HepG2 (cell line): ENCODE data around the gene PPARA. TPM values are rescaled to one million over a fixed set of nuclear protein-coding genes. Genes with fewer than 3 reads are reported as not detected.

Source experiments
- ATF1 ChIP-seq: IDR thresholded peaks from 2 replicates; pipeline ENCODE4 v1.6.1; 2016; ENCODE audit warnings: mild to moderate bottlenecking, control low read depth
- EZH2 ChIP-seq: conservative IDR thresholded peaks from 2 replicates; pipeline ENCODE4 v1.6.1; 2012; ENCODE audit warnings: mild to moderate bottlenecking, low read depth, low read length, moderate library complexity
- HOXA5 ChIP-seq: sonication (generic); formaldehyde crosslinking; IDR thresholded peaks from 2 replicates; pipeline ENCODE4 v1.4.0; 2020; ENCODE audit warnings: missing genetic modification reagents
- MXD4 ChIP-seq: IDR thresholded peaks from 2 replicates; pipeline ENCODE4 v1.6.1; 2016; ENCODE audit warnings: mild to moderate bottlenecking, missing biosample characterization, missing genetic modification reagents
- MXI1 ChIP-seq: IDR thresholded peaks from 3 replicates; pipeline ENCODE4 v1.6.1; 2012; ENCODE audit warnings: low read depth, low read length, inconsistent platforms, borderline replicate concordance
- NRL ChIP-seq: sonication (generic); formaldehyde crosslinking; IDR thresholded peaks from 2 replicates; pipeline ENCODE4 v1.5.0; 2020; ENCODE audit warnings: missing genetic modification reagents, mild to moderate bottlenecking, moderate library complexity, borderline replicate concordance
- SCMH1 ChIP-seq: sonication (generic); formaldehyde crosslinking; IDR thresholded peaks from 2 replicates; pipeline ENCODE4 v1.9.0; 2021; ENCODE audit warnings: missing genetic modification reagents, mild to moderate bottlenecking, borderline replicate concordance
- TIGD3 ChIP-seq: sonication (generic); formaldehyde crosslinking; IDR thresholded peaks from 2 replicates; pipeline ENCODE4 v1.5.1; 2020; ENCODE audit warnings: mild to moderate bottlenecking, missing genetic modification reagents, borderline replicate concordance
- ZBTB21 ChIP-seq: sonication (generic); formaldehyde crosslinking; IDR thresholded peaks from 2 replicates; pipeline ENCODE4 v1.4.0; 2020; ENCODE audit warnings: missing genetic modification reagents
- ZBTB34 ChIP-seq: sonication (generic); formaldehyde crosslinking; IDR thresholded peaks from 2 replicates; pipeline ENCODE4 v1.8.0; 2022; ENCODE audit warnings: mild to moderate bottlenecking, missing genetic modification reagents
- ZFP36L2 ChIP-seq: sonication (generic); formaldehyde crosslinking; IDR thresholded peaks from 2 replicates; pipeline ENCODE4 v1.4.0; 2020; ENCODE audit warnings: missing genetic modification reagents
- ZKSCAN8 ChIP-seq: IDR thresholded peaks from 2 replicates; pipeline ENCODE4 v1.6.1; 2016; ENCODE audit warnings: borderline replicate concordance, missing genetic modification reagents, missing compliant biosample characterization
- ZNF281 ChIP-seq: sonication (generic); formaldehyde crosslinking; IDR thresholded peaks from 2 replicates; pipeline ENCODE4 v1.4.0; 2020; ENCODE audit warnings: missing genetic modification reagents, borderline replicate concordance
- ZNF296 ChIP-seq: sonication (generic); formaldehyde crosslinking; conservative IDR thresholded peaks from 2 replicates; pipeline ENCODE4 v1.5.0; 2020; ENCODE audit warnings: mild to moderate bottlenecking, missing genetic modification reagents
- ZNF546 ChIP-seq: sonication (generic); formaldehyde crosslinking; conservative IDR thresholded peaks from 2 replicates; pipeline ENCODE4 v1.8.1; 2023; ENCODE audit warnings: mild to moderate bottlenecking, missing genetic modification reagents
- ZNF678 ChIP-seq: sonication (generic); formaldehyde crosslinking; IDR thresholded peaks from 2 replicates; pipeline ENCODE4 v1.4.0; 2020; ENCODE audit warnings: mild to moderate bottlenecking, missing genetic modification reagents
- ZNF749 ChIP-seq: sonication (generic); formaldehyde crosslinking; IDR thresholded peaks from 2 replicates; pipeline ENCODE4 v1.8.0; 2022; ENCODE audit warnings: mild to moderate bottlenecking, missing genetic modification reagents, moderate library complexity, borderline replicate concordance
- ZNF839 ChIP-seq: sonication (generic); formaldehyde crosslinking; IDR thresholded peaks from 2 replicates; pipeline ENCODE4 v1.4.0; 2020; ENCODE audit warnings: missing genetic modification reagents, mild to moderate bottlenecking, borderline replicate concordance
- polyA plus RNA-seq, 8 experiments: library from polyadenylated mRNA; depleted of rRNA in 3 of 8; stranded (reverse) in 7 of 8; unstranded in 1 of 8; fragments of >200 nt; fragmentation: Illumina TruSeq in 4 of 8; extraction: Trizol in 4 of 8; gene quantifications; 2 replicates each; pipeline versions ENCODE4 v1.2.1 to v1.2.3, GENCODE V29; 2011 to 2016; ENCODE audit warnings: low read depth in 4 of 8, missing spikeins in 1 of 8, mixed read lengths in 1 of 8; ENCODE audit not compliant: insufficient read depth in 1 of 8
- total RNA-seq, 5 experiments: library from RNA; depleted of rRNA; stranded (reverse); fragments of >200 nt; fragmentation: Illumina TruSeq; extraction: Trizol; gene quantifications; 2 replicates each; pipeline ENCODE4 v1.2.3, GENCODE V29; 2016; ENCODE audit warnings: low read depth in 1 of 5
- TF ChIP-seq, protein P1 (sequence below): sonication (generic); formaldehyde crosslinking; IDR thresholded peaks from 2 replicates; pipeline ENCODE4 v1.4.0; 2020; ENCODE audit warnings: mild to moderate bottlenecking, missing genetic modification reagents
- TF ChIP-seq, protein P2 (sequence below): sonication (generic); formaldehyde crosslinking; IDR thresholded peaks from 2 replicates; pipeline ENCODE4 v1.9.0; 2021; ENCODE audit warnings: missing genetic modification reagents, borderline replicate concordance
- TF ChIP-seq, protein P3 (sequence below): sonication (generic); formaldehyde crosslinking; conservative IDR thresholded peaks from 2 replicates; pipeline ENCODE4 v1.4.0; 2020; ENCODE audit warnings: missing genetic modification reagents

Gene PPARA
- total and polyA plus RNA-seq, 2 of the 13 experiments (the other 11 are each of a cell fraction or from before 2014, with no cell fraction given): 18.2 to 24.7 TPM

- TF ChIP-seq NRL (CRISPR knock-in tag): no peak
- TF ChIP-seq MXI1: no peak
- TF ChIP-seq, protein P1, sequence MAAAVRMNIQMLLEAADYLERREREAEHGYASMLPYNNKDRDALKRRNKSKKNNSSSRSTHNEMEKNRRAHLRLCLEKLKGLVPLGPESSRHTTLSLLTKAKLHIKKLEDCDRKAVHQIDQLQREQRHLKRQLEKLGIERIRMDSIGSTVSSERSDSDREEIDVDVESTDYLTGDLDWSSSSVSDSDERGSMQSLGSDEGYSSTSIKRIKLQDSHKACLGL (CRISPR knock-in tag): no peak
- TF ChIP-seq SCMH1 (CRISPR knock-in tag): no peak
- no peak for TF ChIP-seq ZBTB34
- no peak for TF ChIP-seq ZBTB21 (CRISPR knock-in tag)
- TF ChIP-seq TIGD3 (CRISPR knock-in tag): no peak
- no peak for TF ChIP-seq ZKSCAN8 (CRISPR knock-in tag)
- no peak for TF ChIP-seq ZFP36L2
- no peak for TF ChIP-seq EZH2
- no peak for TF ChIP-seq ZNF749 (CRISPR knock-in tag)
- TF ChIP-seq ZNF296: no peak
- no peak for TF ChIP-seq ZNF281 (CRISPR knock-in tag)
- TF ChIP-seq, protein P2, sequence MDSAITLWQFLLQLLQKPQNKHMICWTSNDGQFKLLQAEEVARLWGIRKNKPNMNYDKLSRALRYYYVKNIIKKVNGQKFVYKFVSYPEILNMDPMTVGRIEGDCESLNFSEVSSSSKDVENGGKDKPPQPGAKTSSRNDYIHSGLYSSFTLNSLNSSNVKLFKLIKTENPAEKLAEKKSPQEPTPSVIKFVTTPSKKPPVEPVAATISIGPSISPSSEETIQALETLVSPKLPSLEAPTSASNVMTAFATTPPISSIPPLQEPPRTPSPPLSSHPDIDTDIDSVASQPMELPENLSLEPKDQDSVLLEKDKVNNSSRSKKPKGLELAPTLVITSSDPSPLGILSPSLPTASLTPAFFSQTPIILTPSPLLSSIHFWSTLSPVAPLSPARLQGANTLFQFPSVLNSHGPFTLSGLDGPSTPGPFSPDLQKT (CRISPR knock-in tag): no peak
- no peak for TF ChIP-seq ZNF839 (CRISPR knock-in tag)
- TF ChIP-seq, protein P3, sequence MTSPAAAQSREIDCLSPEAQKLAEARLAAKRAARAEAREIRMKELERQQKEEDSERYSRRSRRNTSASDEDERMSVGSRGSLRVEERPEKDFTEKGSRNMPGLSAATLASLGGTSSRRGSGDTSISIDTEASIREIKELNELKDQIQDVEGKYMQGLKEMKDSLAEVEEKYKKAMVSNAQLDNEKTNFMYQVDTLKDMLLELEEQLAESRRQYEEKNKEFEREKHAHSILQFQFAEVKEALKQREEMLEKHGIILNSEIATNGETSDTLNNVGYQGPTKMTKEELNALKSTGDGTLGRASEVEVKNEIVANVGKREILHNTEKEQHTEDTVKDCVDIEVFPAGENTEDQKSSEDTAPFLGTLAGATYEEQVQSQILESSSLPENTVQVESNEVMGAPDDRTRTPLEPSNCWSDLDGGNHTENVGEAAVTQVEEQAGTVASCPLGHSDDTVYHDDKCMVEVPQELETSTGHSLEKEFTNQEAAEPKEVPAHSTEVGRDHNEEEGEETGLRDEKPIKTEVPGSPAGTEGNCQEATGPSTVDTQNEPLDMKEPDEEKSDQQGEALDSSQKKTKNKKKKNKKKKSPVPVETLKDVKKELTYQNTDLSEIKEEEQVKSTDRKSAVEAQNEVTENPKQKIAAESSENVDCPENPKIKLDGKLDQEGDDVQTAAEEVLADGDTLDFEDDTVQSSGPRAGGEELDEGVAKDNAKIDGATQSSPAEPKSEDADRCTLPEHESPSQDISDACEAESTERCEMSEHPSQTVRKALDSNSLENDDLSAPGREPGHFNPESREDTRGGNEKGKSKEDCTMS (CRISPR knock-in tag): no peak
- no peak for TF ChIP-seq HOXA5 (CRISPR knock-in tag)
- 0 out of 2 replicates have a peak, but pooled peaks have one; percentile 39 for TF ChIP-seq ZNF678 (CRISPR knock-in tag)
- TF ChIP-seq MXD4 (CRISPR knock-in tag): 0 out of 2 replicates have a peak, but pooled peaks have one; percentile 17
- TF ChIP-seq ZNF546: no peak
- no peak for TF ChIP-seq ATF1 (CRISPR knock-in tag)
Observed at GRCh38 chr22:46139895-46140350, 10.4 kb upstream of the PPARA start (continued).
